ENCODE data around the gene RABEP1. TPM values are rescaled to one million over a fixed set of nuclear protein-coding genes. Genes with fewer than 3 reads are reported as not detected.

Gene RABEP1
- total and polyA plus RNA-seq, 5 donors from 2014 or later = 23.7 to 45.5 (median 26.8) TPM

- Mint-ChIP-seq H3K4me1 (peaks cover 2 to 6% (median 5%) of the 10 kb centered on the region in 4 donors), H3K4me3 (no peak overlapping the region), H3K27ac (peak overlapping the region in 1 of 3 donors; percentile 47), H3K27me3 (no peaks in the 10 kb centered on the region), H3K9me3 (no peaks in the 10 kb centered on the region), H3K36me3 (peaks cover 53% of the 10 kb centered on the region)
- H3K4me1 ChIP-seq (ENCODE audit: control insufficient read depth, insufficient read depth, low read length, poor library complexity, severe bottlenecking) = no peaks in the 10 kb centered on the region
- no peak overlapping the region for H3K27ac ChIP-seq (ENCODE audit: insufficient read depth, low read length, poor library complexity, severe bottlenecking)
- DNase-seq = no peak
- no peak overlapping the region for H3K4me3 ChIP-seq (ENCODE audit: low read depth, low read length)
- no peaks in the 10 kb centered on the region for H3K27me3 ChIP-seq (ENCODE audit: control insufficient read depth, insufficient read depth, low read length)
- no peak for ATAC-seq (ENCODE audit: low read depth in 2 of 2)
- H3K36me3 ChIP-seq (ENCODE audit: control insufficient read depth, insufficient read depth, low read length) = peaks cover 65% of the 10 kb centered on the region
- no peaks in the 10 kb centered on the region for H3K9me3 ChIP-seq (ENCODE audit: control insufficient read depth in 2 of 2, low read length in 2 of 2)
Measured at GRCh38 chr17:5365831-5366230, 83.7 kb downstream of the RABEP1 start.

GRCh38 chr17:5370411-5370810 lies 88.3 kb downstream of the RABEP1 start:
- Histone ChIP-seq H3K27me3 (ENCODE audit: control insufficient read depth, insufficient read depth, low read length) (no peaks in the 10 kb centered on the region), H3K9me3 (ENCODE audit: control insufficient read depth in 2 of 2, low read length in 2 of 2) (no peaks in the 10 kb centered on the region), H3K36me3 (ENCODE audit: control insufficient read depth, insufficient read depth, low read length) (peaks cover 74% of the 10 kb centered on the region), H3K27ac (ENCODE audit: insufficient read depth, low read length, poor library complexity, severe bottlenecking) (no peak overlapping the region), H3K4me1 (ENCODE audit: control insufficient read depth, insufficient read depth, low read length, poor library complexity, severe bottlenecking) (no peaks in the 10 kb centered on the region), H3K4me3 (ENCODE audit: low read depth, low read length) (no peak overlapping the region)
- DNase-seq (no peak), ATAC-seq (ENCODE audit: low read depth in 2 of 2) (no peak)
- H3K27ac Mint-ChIP-seq = no peak overlapping the region
- peaks cover 0 to 6% (median 3%) of the 10 kb centered on the region in 4 donors for H3K4me1 Mint-ChIP-seq
- H3K27me3 Mint-ChIP-seq = no peaks in the 10 kb centered on the region
- H3K9me3 Mint-ChIP-seq = no peaks in the 10 kb centered on the region
- peaks cover 43% of the 10 kb centered on the region for H3K36me3 Mint-ChIP-seq
- H3K4me3 Mint-ChIP-seq = no peak overlapping the region

- Mint-ChIP-seq H3K4me1 (peaks cover 0 to 6% (median 3%) of the 10 kb centered on the region in 4 donors), H3K4me3 (no peak overlapping the region), H3K36me3 (peaks cover 34% of the 10 kb centered on the region), H3K27ac (no peak overlapping the region), H3K9me3 (no peaks in the 10 kb centered on the region), H3K27me3 (no peaks in the 10 kb centered on the region)
- no peaks in the 10 kb centered on the region for H3K9me3 ChIP-seq (ENCODE audit: control insufficient read depth in 2 of 2, low read length in 2 of 2)
- H3K4me3 ChIP-seq (ENCODE audit: low read depth, low read length) = no peak overlapping the region
- no peak for ATAC-seq (ENCODE audit: low read depth in 2 of 2)
- no peaks in the 10 kb centered on the region for H3K4me1 ChIP-seq (ENCODE audit: control insufficient read depth, insufficient read depth, low read length, poor library complexity, severe bottlenecking)
- H3K27ac ChIP-seq (ENCODE audit: insufficient read depth, low read length, poor library complexity, severe bottlenecking) = no peak overlapping the region
- peaks cover 84% of the 10 kb centered on the region for H3K36me3 ChIP-seq (ENCODE audit: control insufficient read depth, insufficient read depth, low read length)
- H3K27me3 ChIP-seq (ENCODE audit: control insufficient read depth, insufficient read depth, low read length) = no peaks in the 10 kb centered on the region
- DNase-seq = no peak
Measured at GRCh38 chr17:5373112-5373511, 91.0 kb downstream of the RABEP1 start.

- H3K4me3 ChIP-seq (ENCODE audit: low read depth, low read length) = no peak overlapping the region
- DNase-seq (no peak), ATAC-seq (ENCODE audit: low read depth in 2 of 2) (no peak)
- H3K36me3 ChIP-seq (ENCODE audit: control insufficient read depth, insufficient read depth, low read length) = peaks cover 89% of the 10 kb centered on the region
- H3K4me3 Mint-ChIP-seq = no peak overlapping the region
- H3K9me3 ChIP-seq (ENCODE audit: control insufficient read depth in 2 of 2, low read length in 2 of 2) = no peaks in the 10 kb centered on the region
- H3K36me3 Mint-ChIP-seq = peaks cover 45% of the 10 kb centered on the region
- no peaks in the 10 kb centered on the region for H3K27me3 Mint-ChIP-seq
- no peaks in the 10 kb centered on the region for H3K27me3 ChIP-seq (ENCODE audit: control insufficient read depth, insufficient read depth, low read length)
- peak overlapping the region; percentile 31 to 71 (median 39) for H3K27ac Mint-ChIP-seq
- H3K4me1 ChIP-seq (ENCODE audit: control insufficient read depth, insufficient read depth, low read length, poor library complexity, severe bottlenecking) = no peaks in the 10 kb centered on the region
- H3K9me3 Mint-ChIP-seq = no peaks in the 10 kb centered on the region
- H3K27ac ChIP-seq (ENCODE audit: insufficient read depth, low read length, poor library complexity, severe bottlenecking) = no peak overlapping the region
- H3K4me1 Mint-ChIP-seq = peaks cover 0 to 8% (median under 1%) of the 10 kb centered on the region in 4 donors
Measured at GRCh38 chr17:5378566-5379207, 96.6 kb downstream of the RABEP1 start.

- Mint-ChIP-seq H3K27me3 (no peaks in the 10 kb centered on the region), H3K36me3 (peaks cover 43% of the 10 kb centered on the region), H3K4me1 (peaks cover 0 to 8% (median under 1%) of the 10 kb centered on the region in 4 donors), H3K27ac (peak overlapping the region; percentile 39 to 71 (median 69)), H3K9me3 (no peaks in the 10 kb centered on the region), H3K4me3 (no peak overlapping the region)
- H3K27ac ChIP-seq (ENCODE audit: insufficient read depth, low read length, poor library complexity, severe bottlenecking) = no peak overlapping the region
- H3K9me3 ChIP-seq (ENCODE audit: control insufficient read depth in 2 of 2, low read length in 2 of 2) = no peaks in the 10 kb centered on the region
- no peak overlapping the region for H3K4me3 ChIP-seq (ENCODE audit: low read depth, low read length)
- H3K36me3 ChIP-seq (ENCODE audit: control insufficient read depth, insufficient read depth, low read length) = peaks cover 91% of the 10 kb centered on the region
- no peaks in the 10 kb centered on the region for H3K4me1 ChIP-seq (ENCODE audit: control insufficient read depth, insufficient read depth, low read length, poor library complexity, severe bottlenecking)
- ATAC-seq (ENCODE audit: low read depth in 2 of 2) = no peak
- no peaks in the 10 kb centered on the region for H3K27me3 ChIP-seq (ENCODE audit: control insufficient read depth, insufficient read depth, low read length)
- DNase-seq = no peak
Measured at GRCh38 chr17:5379351-5380107, 97.4 kb downstream of the RABEP1 start.

- Histone ChIP-seq H3K36me3 (ENCODE audit: control insufficient read depth, insufficient read depth, low read length) (peaks cover 95% of the 10 kb centered on the region), H3K4me1 (ENCODE audit: control insufficient read depth, insufficient read depth, low read length, poor library complexity, severe bottlenecking) (no peaks in the 10 kb centered on the region), H3K27me3 (ENCODE audit: control insufficient read depth, insufficient read depth, low read length) (no peaks in the 10 kb centered on the region), H3K4me3 (ENCODE audit: low read depth, low read length) (no peak overlapping the region), H3K27ac (ENCODE audit: insufficient read depth, low read length, poor library complexity, severe bottlenecking) (no peak overlapping the region), H3K9me3 (ENCODE audit: control insufficient read depth in 2 of 2, low read length in 2 of 2) (no peaks in the 10 kb centered on the region)
- Mint-ChIP-seq H3K27ac (no peak overlapping the region), H3K27me3 (no peaks in the 10 kb centered on the region), H3K4me3 (no peak overlapping the region), H3K9me3 (no peaks in the 10 kb centered on the region), H3K4me1 (peaks cover 0 to 8% (median under 1%) of the 10 kb centered on the region in 4 donors), H3K36me3 (peaks cover 43% of the 10 kb centered on the region)
- no peak for ATAC-seq (ENCODE audit: low read depth in 2 of 2)
- DNase-seq = no peak
Measured at GRCh38 chr17:5380491-5381135, 98.5 kb downstream of the RABEP1 start.

- H3K27me3 Mint-ChIP-seq = no peaks in the 10 kb centered on the region
Measured at GRCh38 chr17:5381542-5381941, 99.5 kb downstream of the RABEP1 start.

More at GRCh38 chr17:5381542-5381941, 99.5 kb downstream of the RABEP1 start:
- Histone ChIP-seq H3K9me3 (ENCODE audit: control insufficient read depth in 2 of 2, low read length in 2 of 2) (no peaks in the 10 kb centered on the region), H3K36me3 (ENCODE audit: control insufficient read depth, insufficient read depth, low read length) (peaks cover 96% of the 10 kb centered on the region), H3K4me1 (ENCODE audit: control insufficient read depth, insufficient read depth, low read length, poor library complexity, severe bottlenecking) (no peaks in the 10 kb centered on the region), H3K27ac (ENCODE audit: insufficient read depth, low read length, poor library complexity, severe bottlenecking) (no peak overlapping the region), H3K27me3 (ENCODE audit: control insufficient read depth, insufficient read depth, low read length) (no peaks in the 10 kb centered on the region), H3K4me3 (ENCODE audit: low read depth, low read length) (no peak overlapping the region)
- peak overlapping the region in 1 of 3 donors; percentile 11 for H3K27ac Mint-ChIP-seq
- peak overlapping the region in 1 of 4 donors; percentile 59 for H3K4me3 Mint-ChIP-seq
- no peak for DNase-seq
- H3K36me3 Mint-ChIP-seq = peaks cover 48% of the 10 kb centered on the region
- no peak for ATAC-seq (ENCODE audit: low read depth in 2 of 2)
- H3K4me1 Mint-ChIP-seq = peaks cover 0 to 8% (median under 1%) of the 10 kb centered on the region in 4 donors
- no peaks in the 10 kb centered on the region for H3K9me3 Mint-ChIP-seq
